Stimulated activated CD4-positive, alpha-beta T cell treated with anti-CD3 and anti-CD28 coated beads, Interleukin-1b, Interleukin-23, amount 100 ng/mL, for 48 hours (primary cell): Measurements from ENCODE around the gene FRMD6.
A peak's percentile ranks its signal among the peaks of the same experiment; 100 is the strongest.
"Not testable (repeated sequence)": the region's sequence is repeated elsewhere in the genome, so short reads cannot be mapped to it uniquely, and the experiment has no call there.

Experiments used
- DNase-seq: peaks from one replicate; pipeline ENCODE4 v3.0.0-alpha.2; 2020

The FRMD6 gene

DNA sequence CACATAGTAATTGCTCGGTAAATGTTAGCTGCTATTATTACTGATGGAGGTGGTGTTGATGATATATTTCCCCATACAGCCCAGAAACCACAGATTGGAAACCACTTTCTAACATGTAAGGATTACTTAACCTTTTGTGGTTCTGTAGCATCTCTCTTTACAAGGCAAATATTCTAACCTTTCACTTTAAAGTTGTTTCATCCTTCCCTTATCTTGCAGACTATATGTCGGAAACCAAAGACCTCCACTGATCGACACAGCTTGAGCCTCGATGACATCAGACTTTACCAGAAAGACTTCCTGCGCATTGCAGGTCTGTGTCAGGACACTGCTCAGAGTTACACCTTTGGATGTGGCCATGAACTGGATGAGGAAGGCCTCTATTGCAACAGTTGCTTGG lies 75.8 kb downstream of the FRMD6 start:
- no peak for DNase-seq

DNA sequence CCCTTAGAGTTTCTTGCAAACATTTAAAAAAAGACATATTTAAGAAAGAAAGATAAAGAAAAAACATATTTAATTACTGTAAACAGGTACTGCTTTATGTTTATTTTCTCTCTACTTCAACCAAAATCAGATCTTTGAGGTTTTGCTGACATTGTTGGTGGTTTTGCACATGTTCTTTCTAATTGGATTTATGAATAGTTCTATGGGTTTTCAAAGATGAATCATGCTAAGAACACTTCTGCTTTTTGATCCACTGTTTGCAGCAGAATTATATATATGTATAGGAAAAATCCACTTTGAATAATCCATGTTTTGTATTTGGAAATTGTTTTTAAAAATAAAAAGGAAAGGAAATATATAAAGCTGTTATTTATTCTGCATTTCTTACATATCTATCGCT lies 78.4 kb downstream of the FRMD6 start:
- no peak for DNase-seq

DNA sequence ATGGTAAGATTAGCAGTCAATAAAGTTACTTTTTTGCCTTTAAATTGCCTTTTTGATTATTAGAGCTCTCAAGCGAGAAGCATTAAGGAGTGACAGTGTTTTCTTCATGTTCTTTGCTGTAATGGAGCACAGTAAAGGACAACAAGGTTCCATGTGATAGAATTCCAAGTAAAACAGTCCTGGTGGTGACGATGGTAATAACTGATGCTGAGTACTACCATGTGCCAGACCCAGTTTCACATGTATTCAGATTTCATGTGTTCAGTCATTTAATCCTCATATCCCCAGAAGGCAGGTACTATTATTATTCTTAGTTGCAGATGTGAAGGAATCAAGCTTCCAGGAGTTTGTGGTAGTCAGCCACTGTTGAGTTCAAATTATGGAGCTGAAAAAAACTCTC lies 79.0 kb downstream of the FRMD6 start:
- no peak for DNase-seq

DNA sequence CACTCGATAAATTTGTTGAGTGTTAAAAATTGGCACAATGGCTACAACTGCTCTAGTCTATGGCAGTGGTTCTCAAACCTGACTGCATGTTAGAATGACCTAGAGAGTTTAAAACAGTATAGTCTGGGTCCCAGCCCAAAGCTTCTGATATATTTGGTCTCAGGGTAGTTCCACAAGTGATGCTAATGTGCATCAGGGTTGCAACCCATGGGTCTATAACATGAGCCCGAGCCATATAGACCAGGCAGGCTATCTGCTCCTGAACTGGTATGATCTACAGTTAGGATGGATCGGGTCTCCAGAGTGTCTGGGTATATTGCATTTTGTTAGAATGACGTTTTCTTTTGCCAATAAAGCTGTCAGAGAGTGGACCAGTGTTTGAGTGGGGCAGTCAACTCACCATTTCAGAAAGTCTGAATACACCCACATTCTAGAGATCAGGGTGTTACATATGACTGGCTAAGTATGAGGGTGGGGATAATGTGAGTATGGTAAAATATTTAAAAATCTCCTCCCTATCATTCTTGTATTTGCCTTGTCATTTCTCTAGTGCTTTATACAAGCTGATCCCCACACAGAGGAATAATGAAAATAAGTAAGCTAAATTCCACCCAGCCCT lies 80.9 kb downstream of the FRMD6 start:
- no peak for DNase-seq

DNA sequence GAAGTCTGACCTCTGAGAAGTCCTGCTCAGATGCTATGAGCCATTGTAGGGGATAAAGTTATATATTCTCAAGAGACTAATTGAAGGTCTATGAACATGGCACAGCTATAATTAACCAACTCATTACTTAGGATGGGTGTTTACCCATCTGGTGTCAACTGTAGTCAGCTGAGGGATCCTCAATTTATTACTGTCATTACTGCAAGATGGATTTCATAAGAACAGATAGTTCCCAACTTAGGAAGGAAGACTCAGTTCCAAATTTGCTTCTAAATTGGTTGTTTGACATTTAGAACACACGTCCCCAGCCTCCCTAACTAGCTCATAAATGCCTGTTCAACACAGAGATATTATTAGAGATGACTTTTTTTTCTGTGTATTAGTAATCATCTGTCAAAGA lies 81.4 kb downstream of the FRMD6 start:
- DNase-seq, result no peak

DNA sequence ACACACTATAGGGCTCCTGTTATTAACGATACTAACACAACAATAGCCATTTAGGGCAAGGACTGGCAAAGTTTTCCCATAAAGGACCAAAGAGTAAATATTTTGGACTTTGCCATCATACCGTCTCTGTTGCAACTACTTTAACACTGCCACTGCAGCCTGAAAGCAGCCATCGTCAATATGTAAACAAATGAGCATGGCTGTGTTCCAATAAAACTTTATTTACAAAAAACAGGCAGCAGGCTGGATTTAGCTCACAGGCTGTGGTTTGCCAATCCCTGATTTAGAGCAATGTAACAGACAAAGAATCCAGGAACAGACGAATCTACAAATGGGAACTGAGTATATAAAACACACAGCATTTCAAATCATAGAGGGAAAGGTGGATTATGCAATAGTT lies 84.1 kb downstream of the FRMD6 start:
- DNase-seq, result no peak

DNA sequence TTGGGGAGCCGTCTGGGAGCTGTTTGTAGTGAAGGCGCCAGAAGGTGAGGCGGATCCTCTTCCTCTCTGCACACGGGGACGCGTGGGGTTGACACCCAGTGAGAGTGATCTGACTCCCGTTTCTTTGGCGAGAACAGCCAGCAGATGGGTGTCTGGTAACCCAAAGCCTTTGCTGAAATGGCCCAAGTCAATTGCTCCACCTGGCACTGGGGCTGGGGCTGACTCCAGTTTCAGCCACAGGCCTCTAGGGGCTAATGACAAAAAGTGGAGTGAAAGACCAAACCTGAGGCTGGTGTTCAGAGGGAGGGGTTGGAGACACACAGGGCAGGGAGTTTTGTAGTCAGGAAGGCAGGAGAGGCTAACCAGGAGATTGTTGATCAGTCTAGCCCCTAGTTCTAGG lies 87.0 kb downstream of the FRMD6 start:
- no peak for DNase-seq

DNA sequence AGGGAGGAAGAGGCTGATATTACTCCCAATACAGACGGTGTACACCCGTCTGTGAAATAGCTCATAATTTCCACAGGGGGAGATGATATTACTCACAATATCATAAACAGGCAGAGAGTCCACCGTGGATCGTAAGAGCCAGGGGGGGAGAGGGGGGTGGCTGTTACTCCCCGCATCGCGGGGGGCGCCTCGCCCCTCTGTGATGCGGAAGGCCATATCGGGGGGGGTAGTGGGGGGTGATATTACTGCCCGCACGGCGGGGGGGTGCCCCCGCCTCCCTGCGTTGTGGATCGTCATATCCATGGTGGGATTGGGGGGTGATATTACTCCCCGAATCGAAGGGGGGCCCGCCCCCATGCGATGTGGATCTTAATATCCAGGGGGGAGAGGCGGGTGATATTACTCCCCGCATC lies 91.9 kb downstream of the FRMD6 start:
- DNase-seq, result no peak

DNA sequence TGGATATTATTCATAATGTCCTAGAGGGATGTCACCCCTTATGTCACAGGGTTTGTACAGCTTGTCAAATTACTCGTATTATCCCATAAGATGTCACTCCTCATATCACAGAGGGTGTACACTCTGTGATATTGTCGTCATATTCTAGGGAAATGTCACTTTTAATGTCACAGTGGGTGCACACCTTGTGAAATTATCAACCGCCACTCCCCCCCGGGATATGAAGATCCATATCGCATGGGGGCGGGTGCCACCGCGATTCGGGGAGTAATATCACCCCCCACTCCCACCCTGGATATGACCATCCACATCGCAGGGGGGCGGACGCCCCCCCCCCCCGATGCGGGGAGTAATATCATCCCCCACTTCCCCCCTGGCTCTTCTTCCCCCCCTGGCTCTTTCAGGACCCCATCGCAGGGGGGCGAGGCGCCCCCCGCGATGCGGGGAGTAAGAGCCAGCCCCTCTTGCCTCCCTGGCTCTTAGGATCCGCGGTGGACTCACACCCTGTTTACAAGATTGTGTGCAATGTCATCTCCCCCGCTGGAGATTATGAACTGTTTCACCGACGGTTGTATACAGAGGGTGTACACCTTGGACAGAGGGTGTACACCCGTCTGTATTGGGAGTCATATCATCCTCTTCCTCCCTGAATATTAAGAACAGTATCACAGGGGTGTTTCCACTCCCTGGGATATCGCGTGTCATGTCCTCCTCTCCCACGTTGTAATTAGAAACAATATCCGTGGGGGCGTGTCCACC lies 92.8 kb downstream of the FRMD6 start:
- no peak for DNase-seq

DNA sequence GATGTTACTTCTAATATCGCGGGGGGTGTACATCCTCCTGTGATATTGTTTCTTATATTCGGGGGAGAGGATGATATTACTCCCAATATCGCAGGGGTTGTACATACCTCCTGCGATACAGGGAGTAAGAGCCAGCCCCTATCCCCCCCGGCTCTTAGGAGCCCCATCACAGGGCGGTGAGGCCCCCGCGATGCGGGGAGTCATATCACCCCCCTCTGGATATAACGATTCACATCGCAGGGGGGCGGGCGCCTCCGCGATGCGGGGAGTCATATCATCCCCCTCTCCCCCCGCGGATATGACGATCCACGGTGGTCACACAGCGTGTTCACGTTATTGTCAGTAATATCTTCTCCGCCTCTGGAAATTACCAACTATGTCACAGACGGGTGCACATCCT lies 95.1 kb downstream of the FRMD6 start:
- DNase-seq, result not testable (repeated sequence)

DNA sequence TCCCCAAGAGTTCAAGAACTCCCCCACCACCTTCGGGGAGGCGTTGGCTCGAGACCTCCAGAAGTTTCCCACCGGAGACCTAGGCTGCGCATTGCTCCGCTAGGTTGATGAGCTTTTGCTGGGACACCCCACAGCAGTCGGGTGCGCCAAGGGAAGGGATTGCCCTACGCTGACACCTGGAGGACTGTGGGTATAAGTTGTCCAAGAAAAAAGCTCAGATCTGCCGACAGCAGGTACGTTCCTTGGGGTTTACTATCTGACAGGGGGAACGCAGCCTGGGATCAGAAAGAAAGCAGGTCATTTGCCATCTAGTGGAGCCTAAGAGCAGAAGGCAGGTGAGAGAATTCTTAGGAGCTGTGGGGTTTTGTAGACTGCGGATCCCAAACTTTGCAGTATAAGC lies 98.8 kb downstream of the FRMD6 start:
- no peak for DNase-seq

DNA sequence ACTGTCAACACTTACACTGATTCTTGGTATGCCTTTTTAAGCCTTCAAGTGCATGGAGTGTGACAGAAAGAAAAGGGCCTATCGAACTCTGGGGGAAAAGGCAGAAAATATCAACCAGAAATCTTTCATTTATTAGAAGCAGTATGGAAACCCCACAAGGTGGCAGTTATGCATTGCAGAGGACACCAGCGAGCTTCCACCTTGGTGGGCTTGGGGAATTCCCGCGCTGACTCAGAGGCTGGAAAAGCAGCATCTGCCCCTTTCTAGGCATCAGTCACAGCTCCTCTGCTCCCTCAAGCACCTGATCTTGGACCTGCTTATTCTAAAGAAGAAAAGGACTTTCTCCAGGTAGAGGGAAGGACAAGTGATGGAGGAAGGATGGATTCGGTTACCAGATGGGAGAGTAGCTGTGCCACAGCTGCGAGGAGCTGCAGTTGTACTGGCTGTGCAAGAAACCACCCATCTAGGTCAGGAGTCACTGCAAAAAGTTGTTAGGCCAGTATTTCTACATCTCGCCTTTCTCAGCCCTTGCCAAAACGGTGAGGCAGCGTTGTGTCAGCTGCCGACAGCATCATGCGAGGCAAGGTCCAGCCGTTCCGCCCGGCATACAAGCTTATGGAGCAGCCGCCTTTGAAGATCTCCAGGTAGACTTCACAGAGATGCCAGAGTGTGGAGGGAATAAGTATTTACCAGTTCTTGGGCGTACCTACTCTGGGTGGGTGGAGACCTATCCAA lies 100.1 kb downstream of the FRMD6 start:
- not testable (repeated sequence) for DNase-seq

DNA sequence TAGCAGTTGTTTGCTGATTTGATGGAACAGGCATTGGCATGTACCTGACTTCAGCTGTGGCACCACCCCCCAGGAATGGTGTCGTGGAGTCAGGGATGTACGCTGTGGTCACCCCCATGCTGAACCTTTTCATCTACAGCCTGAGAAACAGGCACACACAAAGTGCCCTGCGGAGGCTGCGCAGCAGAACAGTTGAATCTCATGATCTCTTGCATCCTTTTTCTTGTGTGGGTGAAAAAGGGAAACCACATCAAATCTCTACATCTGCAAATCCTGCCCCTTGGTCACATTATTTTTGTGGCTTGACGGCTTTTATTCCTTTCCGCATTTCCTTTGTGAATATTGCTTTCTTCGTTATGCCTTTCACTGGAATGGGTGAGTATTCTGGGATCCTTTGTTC lies 106.0 kb downstream of the FRMD6 start:
- DNase-seq, result not testable (repeated sequence)

DNA sequence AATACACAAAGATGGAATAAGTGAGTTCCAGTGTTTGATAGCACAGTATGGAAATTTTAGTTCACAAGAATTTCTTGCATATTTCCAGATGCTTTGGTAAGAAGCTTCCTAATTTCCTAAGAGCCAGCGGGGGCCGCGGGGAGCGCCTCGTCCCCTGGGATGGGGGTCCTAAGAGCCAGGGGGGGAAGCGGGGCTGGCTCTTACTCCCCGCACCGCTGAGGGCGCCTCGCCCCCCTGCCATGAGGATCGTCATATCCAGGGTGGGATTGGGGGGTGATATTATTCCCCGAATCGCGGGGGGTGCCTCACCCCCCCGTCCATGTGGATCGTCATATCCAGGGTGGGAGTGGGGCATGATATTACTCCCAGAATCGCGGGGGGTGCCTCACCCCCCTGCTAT lies 108.2 kb downstream of the FRMD6 start:
- DNase-seq, result no peak

DNA sequence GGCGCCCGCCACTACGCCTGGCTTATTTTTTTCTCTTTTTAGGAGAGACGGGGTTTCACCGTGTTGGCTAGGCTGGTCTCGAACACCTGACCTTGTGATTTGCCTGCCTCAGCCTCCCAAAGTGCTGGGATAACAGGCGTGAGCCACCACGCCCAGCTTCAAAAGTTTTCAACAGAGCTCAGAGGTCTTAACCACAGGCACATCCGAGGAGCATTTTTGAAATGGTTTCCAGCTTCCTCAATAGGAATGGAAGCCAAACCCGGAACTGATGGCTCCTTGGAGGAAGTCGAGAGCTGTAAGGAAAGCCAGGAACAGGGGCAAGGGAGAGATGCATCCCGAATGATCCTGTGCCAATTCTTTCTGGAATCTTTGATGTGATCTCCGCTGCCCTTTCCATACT lies 114.0 kb downstream of the FRMD6 start:
- not testable (repeated sequence) for DNase-seq

DNA sequence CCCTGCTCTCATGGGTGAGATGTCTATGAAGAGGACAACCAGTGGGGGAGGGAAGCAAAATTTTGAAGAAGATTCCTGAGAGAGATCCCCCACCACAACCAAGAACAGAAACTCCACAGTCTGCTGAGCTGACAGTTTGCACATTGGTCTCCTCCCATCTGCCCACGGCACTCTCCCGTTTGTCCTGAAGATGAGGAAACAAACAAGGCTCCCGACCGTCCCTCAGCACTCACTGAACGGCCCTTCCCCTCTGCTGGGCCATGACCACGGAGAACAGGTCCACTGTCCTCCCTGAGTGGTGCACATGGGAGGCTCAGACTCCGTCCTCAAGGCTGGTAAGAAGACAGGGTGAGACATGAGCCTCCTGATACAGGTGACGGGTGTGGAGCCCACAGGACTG lies 114.9 kb downstream of the FRMD6 start:
- not testable (repeated sequence) for DNase-seq

DNA sequence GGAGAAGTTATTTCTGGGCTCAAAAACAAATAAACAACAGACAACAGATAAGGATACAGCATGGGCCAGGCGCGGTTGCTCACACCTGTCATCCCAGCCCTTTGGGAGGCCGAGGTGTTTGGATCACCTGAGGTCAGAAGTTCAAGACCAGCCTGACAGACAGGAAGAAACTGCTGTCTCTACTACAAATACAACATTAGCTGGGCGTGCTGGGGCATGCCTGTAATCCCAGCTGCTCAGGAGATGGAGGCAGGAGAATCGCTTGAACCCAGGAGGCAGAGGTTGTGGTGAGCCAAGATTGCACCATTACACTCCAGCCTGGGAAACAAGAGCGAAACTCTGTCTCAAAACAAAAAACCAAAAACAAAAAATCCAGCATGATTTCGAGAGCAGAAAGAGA lies 117.6 kb downstream of the FRMD6 start:
- not testable (repeated sequence) for DNase-seq

DNA sequence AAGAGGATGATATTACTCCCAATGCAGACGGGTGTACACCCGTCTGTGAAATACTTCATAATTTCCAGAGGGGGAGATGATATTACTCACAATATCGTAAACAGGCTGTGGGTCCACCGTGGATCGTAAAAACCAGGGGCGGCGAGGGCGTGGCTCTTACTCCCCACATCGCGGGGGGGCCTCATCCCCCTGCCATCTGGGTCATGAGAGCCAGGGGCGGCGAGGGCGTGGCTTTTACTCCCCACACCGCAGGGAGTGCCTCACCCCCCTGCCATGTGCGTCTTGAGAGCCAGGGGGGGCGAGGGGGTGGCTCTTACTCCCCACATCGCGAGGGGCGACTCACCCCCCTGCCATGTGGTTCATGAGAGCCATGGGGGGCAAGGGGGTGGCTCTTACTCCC lies 122.5 kb downstream of the FRMD6 start:
- DNase-seq, result no peak

DNA sequence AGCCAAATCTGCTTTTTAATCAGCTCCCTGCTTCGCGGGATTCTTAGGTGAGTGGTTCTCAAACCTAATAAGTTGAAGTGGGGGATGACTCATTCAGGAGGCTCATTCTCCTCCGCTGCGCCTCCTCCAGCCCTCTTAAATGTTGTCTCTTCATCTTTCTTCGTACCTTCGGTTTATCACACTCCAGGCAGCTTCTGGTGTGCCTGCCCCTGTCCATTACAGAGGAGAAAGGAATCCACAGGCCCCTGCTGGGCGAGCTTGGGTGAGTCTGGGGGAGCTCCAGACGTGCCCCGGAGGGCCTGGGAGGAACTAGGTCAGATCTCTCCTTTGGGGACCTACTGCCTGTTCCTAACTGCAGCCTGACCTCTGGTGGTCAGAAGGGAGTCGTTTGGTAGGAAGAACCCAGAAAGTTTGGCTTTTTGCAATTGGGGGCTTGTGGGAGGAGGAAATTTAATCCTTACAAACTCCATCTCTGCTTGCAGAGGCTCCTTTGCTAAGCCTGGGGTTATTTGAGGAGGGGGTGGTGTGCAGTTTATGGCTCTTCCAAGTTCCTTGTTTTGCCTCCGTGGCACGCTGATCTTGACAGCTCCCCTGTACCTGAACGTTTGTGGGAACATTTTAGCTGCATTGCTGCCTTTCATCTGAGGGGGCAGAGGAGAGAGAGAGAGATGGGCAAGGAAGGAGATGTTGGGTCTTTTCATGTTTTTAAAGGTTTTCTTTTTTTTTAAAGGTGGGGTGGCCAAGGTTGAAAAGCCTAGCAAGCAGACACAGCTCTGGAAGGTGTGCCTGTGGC lies 124.6 kb downstream of the FRMD6 start:
- peak; percentile 37 for DNase-seq

DNA sequence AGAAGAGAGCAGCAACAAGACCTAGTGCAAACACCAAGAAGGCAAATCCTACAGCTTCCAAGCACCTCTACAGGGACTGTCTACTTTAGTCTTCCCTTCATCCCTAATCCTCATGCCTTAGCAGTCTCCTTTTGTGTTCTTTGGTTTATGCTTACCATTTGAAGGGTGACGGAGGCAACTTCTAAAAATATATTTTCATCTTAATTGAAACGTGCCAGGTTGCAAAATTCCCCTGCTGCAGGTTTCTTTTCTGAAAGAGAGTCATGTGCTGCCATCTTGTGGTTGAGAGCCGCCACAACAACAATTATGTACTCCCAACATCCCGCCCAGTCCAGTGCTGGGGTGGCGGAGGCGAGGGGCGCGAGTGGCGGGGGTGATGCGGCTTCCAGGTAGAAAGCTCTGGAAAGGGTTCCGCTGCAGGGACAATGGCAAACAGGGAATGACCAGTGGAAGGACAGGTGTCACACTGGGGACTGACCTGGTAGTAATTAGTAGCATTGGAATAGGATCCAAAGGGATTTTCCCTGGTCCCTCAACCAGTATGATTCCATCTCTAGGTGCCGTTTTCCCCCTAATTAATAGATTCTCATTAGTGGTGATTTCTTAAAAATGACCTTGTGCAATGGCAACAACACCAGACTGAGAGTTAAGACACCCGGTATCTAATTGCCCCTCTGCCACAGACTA lies 128.4 kb downstream of the FRMD6 start:
- peak; percentile 73 for DNase-seq
